Naive B cell (primary cell): ENCODE measurements around the gene CDKN2C. TPM values are rescaled to one million over a fixed set of nuclear protein-coding genes. Genes with fewer than 3 reads are reported as not detected.
"Not testable (repeated sequence)": the region's sequence is repeated elsewhere in the genome, so short reads cannot be mapped to it uniquely, and the experiment has no call there.

ENCODE experiments used
- ATAC-seq, 2 donors: fragments of 150-1000 bp; cut with Tn5 transposase; 2 replicates each; pipeline ENCODE4 v1.10.0; 2021; ENCODE audit warnings: low read depth in 2 of 2, mild to moderate bottlenecking in 2 of 2, moderate library complexity in 2 of 2
- DNase-seq: peaks from one replicate; pipeline ENCODE4 v3.0.0; 2022
- H3K27ac Mint-ChIP-seq, 6 donors: one replicate each; pipeline ENCODE4 v1.8.0; 2020 to 2022; ENCODE audit warnings: mild to moderate bottlenecking in 6 of 6, mixed read lengths in 6 of 6, moderate library complexity in 5 of 6, inconsistent platforms in 2 of 6
- H3K27me3 Mint-ChIP-seq, 3 donors: one replicate each; pipeline ENCODE4 v1.8.0; 2021 to 2022; ENCODE audit warnings: mixed read lengths in 3 of 3, mild to moderate bottlenecking in 1 of 3
- H3K36me3 Mint-ChIP-seq, 2 donors: one replicate each; pipeline ENCODE4 v1.8.0; 2020 to 2022; ENCODE audit warnings: mixed read lengths in 2 of 2, inconsistent platforms in 1 of 2, mild to moderate bottlenecking in 1 of 2
- H3K4me1 Mint-ChIP-seq, 3 donors: one replicate each; pipeline ENCODE4 v1.8.0; 2020 to 2022; ENCODE audit warnings: mixed read lengths in 3 of 3, inconsistent platforms in 1 of 3, mild to moderate bottlenecking in 1 of 3, moderate library complexity in 1 of 3
- H3K4me3 Mint-ChIP-seq, 8 donors: one replicate each; pipeline ENCODE4 v1.8.0; 2020 to 2022; ENCODE audit warnings: mild to moderate bottlenecking in 8 of 8, mixed read lengths in 8 of 8, moderate library complexity in 8 of 8, inconsistent platforms in 2 of 8
- H3K9me3 Mint-ChIP-seq, 7 donors: one replicate each; pipeline ENCODE4 v1.8.0; 2020 to 2022; ENCODE audit warnings: mixed read lengths in 7 of 7, mild to moderate bottlenecking in 5 of 7, inconsistent platforms in 2 of 7, moderate library complexity in 1 of 7
- polyA plus RNA-seq, 6 donors: library from polyadenylated mRNA; unstranded; fragments of 300-500 nt; fragmentation: Illumina TruSeq; gene quantifications; one replicate each; pipeline ENCODE4 v1.2.3, GENCODE V29; 2021; ENCODE audit warnings: low read depth in 6 of 6

Gene CDKN2C
- polyA plus RNA-seq = 1 to 10 TPM in 3 of 6 donors, under 1 TPM in 2, not detected in 1; 0.57 to 1.1 (median 1.1) TPM

DNA sequence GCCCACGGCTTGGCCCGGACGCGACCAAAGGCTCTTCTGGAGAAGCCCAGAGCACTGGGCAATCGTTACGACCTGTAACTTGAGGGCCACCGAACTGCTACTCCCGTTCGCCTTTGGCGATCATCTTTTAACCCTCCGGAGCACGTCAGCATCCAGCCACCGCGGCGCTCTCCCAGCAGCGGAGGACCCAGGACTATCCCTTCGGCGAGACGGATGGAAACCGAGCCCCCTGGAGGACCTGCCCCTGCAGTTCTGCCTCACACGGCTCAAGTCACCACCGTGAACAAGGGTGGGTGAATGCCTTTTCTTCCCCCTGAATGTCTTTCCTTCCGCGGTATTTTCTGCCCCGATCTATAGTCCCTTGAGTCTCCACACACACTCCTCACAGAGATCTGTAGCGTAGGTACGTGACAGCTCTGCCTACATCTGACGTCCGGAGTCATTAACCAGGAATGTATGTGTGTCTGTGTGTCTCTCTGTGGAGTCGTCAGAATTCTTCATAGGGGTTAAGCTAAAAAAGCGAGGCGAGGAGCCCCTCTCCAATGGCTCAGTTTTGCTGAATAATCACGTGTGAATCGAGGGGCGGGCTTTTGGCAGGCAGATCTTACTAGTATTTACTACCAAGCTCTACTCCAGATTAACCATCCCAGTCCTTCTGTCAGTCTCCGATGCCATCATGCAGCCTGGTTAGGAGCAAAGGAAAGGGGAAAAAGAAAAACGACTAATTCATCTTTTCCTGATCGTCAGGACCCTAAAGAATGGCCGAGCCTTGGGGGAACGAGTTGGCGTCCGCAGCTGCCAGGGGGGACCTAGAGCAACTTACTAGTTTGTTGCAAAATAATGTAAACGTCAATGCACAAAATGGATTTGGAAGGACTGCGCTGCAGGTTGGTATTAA, at the start of gene CDKN2C:
Gene CDKN2C (plus strand): TSS at position 635 of the 898 bp plus-strand sequence. CDS start 124 bp downstream, at position 759.
- Mint-ChIP-seq H3K27ac (peak within 1 kb of the TSS in 5 of 6 donors; percentile 51 to 95 (median 87)), H3K36me3 (no peaks in the 10 kb centered on the region), H3K27me3 (peaks cover 14 to 29% (median 20%) of the 10 kb centered on the region in 3 donors), H3K4me3 (peak within 1 kb of the TSS; percentile 86 to 99 (median 96)), H3K4me1 (peaks cover 18 to 25% (median 21%) of the 10 kb centered on the region in 3 donors), H3K9me3 (no peaks in the 10 kb centered on the region)
- DNase-seq = peak; percentile 48
- ATAC-seq = peak; percentile 7 to 9

- Mint-ChIP-seq H3K27me3 (no peaks in the 10 kb centered on the region), H3K4me1 (peaks cover 26 to 40% (median 33%) of the 10 kb centered on the region in 3 donors), H3K36me3 (peaks cover 13 to 21% of the 10 kb centered on the region in 2 donors), H3K4me3 (no peak overlapping the region), H3K9me3 (peaks cover 3 to 19% (median 11%) of the 10 kb centered on the region in 7 donors), H3K27ac (peak overlapping the region in 2 of 6 donors; percentile 52 to 63)
- no peak for ATAC-seq
- DNase-seq = no peak
Measured at GRCh38 chr1:50920409-50920808, 49.6 kb upstream of the CDKN2C start.

DNA sequence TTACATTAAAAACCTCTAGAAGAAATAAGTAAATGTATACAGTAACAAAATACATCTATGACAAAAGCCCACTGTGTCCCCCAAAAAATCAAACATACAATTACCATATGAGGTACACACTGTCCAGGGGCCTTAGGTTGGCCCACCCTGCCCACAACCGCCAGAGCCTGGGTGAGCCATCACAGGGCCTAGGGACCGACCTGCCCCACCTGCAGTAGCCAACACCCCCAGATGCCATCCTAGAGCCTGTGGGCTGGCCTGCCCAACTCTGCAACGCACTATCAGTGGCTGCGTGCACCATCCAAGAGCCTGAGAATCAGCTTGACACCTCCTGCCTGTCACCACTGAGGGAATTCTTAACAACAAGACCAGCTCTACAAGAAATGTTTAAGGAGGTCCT, 49.0 kb upstream of the CDKN2C start:
- no peak overlapping the region for H3K27ac Mint-ChIP-seq
- H3K4me1 Mint-ChIP-seq = peaks cover 28 to 35% (median 32%) of the 10 kb centered on the region in 3 donors
- no peak overlapping the region for H3K4me3 Mint-ChIP-seq
- ATAC-seq (no peak), DNase-seq (no peak)
- H3K9me3 Mint-ChIP-seq = peaks cover 3 to 19% (median 11%) of the 10 kb centered on the region in 7 donors
- H3K36me3 Mint-ChIP-seq = peaks cover 13 to 21% of the 10 kb centered on the region in 2 donors
- no peaks in the 10 kb centered on the region for H3K27me3 Mint-ChIP-seq

GRCh38 chr1:50923564-50923963, 46.5 kb upstream of the CDKN2C start:
- no peak overlapping the region for H3K4me3 Mint-ChIP-seq
- no peak overlapping the region for H3K27ac Mint-ChIP-seq
- DNase-seq (no peak), ATAC-seq (no peak)
- peaks cover 13 to 21% of the 10 kb centered on the region in 2 donors for H3K36me3 Mint-ChIP-seq
- H3K4me1 Mint-ChIP-seq = peaks cover 15 to 18% (median 17%) of the 10 kb centered on the region in 3 donors
- no peaks in the 10 kb centered on the region for H3K27me3 Mint-ChIP-seq
- H3K9me3 Mint-ChIP-seq = peaks cover 3 to 19% (median 11%) of the 10 kb centered on the region in 7 donors

GRCh38 chr1:50929376-50929958, 40.6 kb upstream of the CDKN2C start:
- Mint-ChIP-seq H3K27ac (no peak overlapping the region), H3K27me3 (no peaks in the 10 kb centered on the region), H3K4me3 (no peak overlapping the region), H3K4me1 (peaks cover 9 to 38% (median 21%) of the 10 kb centered on the region in 3 donors), H3K9me3 (peaks cover 0 to 7% (median 4%) of the 10 kb centered on the region in 7 donors), H3K36me3 (peaks cover 3 to 5% of the 10 kb centered on the region in 2 donors)
- DNase-seq = peak; percentile 6
- ATAC-seq = no peak

GRCh38 chr1:50930193-50930592, 39.9 kb upstream of the CDKN2C start:
- H3K27ac Mint-ChIP-seq = peak overlapping the region in 1 of 6 donors; percentile 51
- no peak overlapping the region for H3K4me3 Mint-ChIP-seq

DNA sequence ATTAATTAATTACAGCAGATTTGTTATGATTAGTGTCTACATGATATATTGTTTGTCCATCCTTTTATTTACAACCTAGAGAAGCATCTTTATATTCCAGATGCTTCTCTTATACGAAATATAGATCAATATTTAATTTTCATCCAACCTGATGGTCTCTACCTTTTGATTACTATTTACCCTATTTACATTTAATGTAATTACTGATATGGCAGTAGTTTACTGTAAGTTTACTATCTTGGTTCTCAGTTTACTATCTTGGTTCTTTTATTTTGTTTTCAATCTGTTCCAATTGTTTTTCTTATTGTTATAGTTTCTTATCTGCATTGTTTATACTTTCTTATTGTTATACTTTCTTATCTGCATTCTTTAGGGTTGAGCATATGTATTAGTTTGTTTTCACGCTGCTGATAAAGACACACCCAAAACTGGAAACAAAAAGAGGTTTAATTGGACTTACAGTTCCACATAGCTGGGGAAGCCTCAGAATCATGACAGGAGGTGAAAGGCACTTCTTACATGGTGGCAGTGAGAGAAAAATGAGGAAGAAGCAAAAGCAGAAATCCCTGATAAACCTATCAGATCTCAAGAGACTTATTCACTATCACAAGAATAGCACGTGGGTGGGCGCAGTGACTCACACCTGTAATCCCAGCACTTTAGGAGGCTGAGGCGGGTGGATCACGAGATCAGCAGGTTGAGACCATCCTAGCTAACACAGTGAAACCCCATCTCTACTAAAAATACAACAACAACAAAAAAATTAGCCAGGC, 38.9 kb upstream of the CDKN2C start:
- peaks cover 0 to 7% (median 3%) of the 10 kb centered on the region in 7 donors for H3K9me3 Mint-ChIP-seq

More at GRCh38 chr1:50930193-50930592, 39.9 kb upstream of the CDKN2C start:
- Mint-ChIP-seq H3K27me3 (no peaks in the 10 kb centered on the region), H3K36me3 (peaks cover 0 to 4% of the 10 kb centered on the region in 2 donors), H3K4me1 (peaks cover 9 to 31% (median 16%) of the 10 kb centered on the region in 3 donors), H3K9me3 (peaks cover 0 to 7% (median 3%) of the 10 kb centered on the region in 7 donors)
- DNase-seq = no peak
- no peak for ATAC-seq

GRCh38 chr1:50932043-50932442, 38.0 kb upstream of the CDKN2C start:
- DNase-seq, H3K4me3 Mint-ChIP-seq, H3K27me3 Mint-ChIP-seq, ATAC-seq, H3K9me3 Mint-ChIP-seq, H3K36me3 Mint-ChIP-seq: not testable (repeated sequence)
- Mint-ChIP-seq H3K4me1 (peaks cover 20 to 34% (median 28%) of the 10 kb centered on the region in 3 donors), H3K27ac (peak overlapping the region in 1 of 6 donors; percentile 21)

More for the DNA sequence above, 38.9 kb upstream of the CDKN2C start:
- peaks cover 0 to 4% of the 10 kb centered on the region in 2 donors for H3K36me3 Mint-ChIP-seq
- peaks cover 14 to 28% (median 19%) of the 10 kb centered on the region in 3 donors for H3K4me1 Mint-ChIP-seq
- ATAC-seq = no peak
- H3K4me3 Mint-ChIP-seq = no peak overlapping the region
- peak overlapping the region in 2 of 6 donors; percentile 65 to 80 for H3K27ac Mint-ChIP-seq
- H3K27me3 Mint-ChIP-seq = no peaks in the 10 kb centered on the region
- DNase-seq = no peak

- not testable (repeated sequence) for H3K36me3 Mint-ChIP-seq, H3K4me3 Mint-ChIP-seq, H3K9me3 Mint-ChIP-seq, DNase-seq, ATAC-seq, H3K27me3 Mint-ChIP-seq
- peak overlapping the region in 2 of 6 donors; percentile 39 to 57 for H3K27ac Mint-ChIP-seq
- H3K4me1 Mint-ChIP-seq = peaks cover 22 to 37% (median 34%) of the 10 kb centered on the region in 3 donors
Measured at GRCh38 chr1:50933770-50934169, 36.3 kb upstream of the CDKN2C start.

DNA sequence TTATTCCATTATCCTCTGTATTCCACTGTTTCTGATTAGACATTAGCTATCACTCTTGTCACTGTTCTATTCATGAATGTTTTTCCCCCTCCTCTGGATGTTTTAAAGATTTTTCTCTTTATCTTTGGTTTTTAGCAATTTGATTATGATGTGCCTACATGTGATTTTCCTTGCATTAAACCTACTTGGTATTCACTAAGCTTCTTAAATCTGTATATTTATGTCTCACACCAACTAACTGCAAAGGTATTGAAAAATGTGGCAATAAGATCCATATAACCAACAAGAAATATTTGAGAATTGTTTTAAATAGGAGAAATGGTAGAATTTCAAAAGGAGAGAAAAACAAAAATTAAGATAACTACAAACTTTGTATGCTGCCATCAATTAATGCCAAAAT, 35.2 kb upstream of the CDKN2C start:
- no peak overlapping the region for H3K27ac Mint-ChIP-seq
- ATAC-seq (no peak), DNase-seq (no peak)
- peaks cover 0 to 4% of the 10 kb centered on the region in 2 donors for H3K36me3 Mint-ChIP-seq
- peaks cover 24 to 37% (median 34%) of the 10 kb centered on the region in 3 donors for H3K4me1 Mint-ChIP-seq
- H3K4me3 Mint-ChIP-seq = no peak overlapping the region
- H3K9me3 Mint-ChIP-seq = peaks cover 0 to 7% (median 3%) of the 10 kb centered on the region in 7 donors
- H3K27me3 Mint-ChIP-seq = no peaks in the 10 kb centered on the region

DNA sequence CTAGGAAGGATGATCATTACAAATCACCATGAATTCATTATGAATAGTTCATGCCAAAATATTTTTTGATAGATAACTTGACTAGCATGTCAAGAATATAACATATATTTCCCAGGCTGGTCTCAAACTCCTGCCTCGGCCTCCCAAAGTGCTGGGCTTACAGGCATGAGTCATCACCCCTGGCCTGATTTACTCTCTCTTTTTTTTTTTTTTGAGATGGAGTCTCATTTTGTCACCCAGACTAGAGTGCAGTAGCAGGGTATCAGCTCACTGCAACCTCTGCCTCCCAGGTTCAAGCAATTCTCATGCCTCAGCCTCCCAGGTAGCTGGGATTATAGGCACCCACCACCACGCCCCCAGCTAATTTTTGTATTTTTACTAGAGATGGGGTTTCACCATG, 34.8 kb upstream of the CDKN2C start:
- not testable (repeated sequence) for H3K27ac Mint-ChIP-seq, H3K36me3 Mint-ChIP-seq, DNase-seq, H3K9me3 Mint-ChIP-seq, H3K27me3 Mint-ChIP-seq, ATAC-seq, H3K4me3 Mint-ChIP-seq
- peaks cover 24 to 34% (median 33%) of the 10 kb centered on the region in 3 donors for H3K4me1 Mint-ChIP-seq

GRCh38 chr1:50936321-50936720, 33.7 kb upstream of the CDKN2C start:
- H3K4me1 Mint-ChIP-seq = peaks cover 23 to 36% (median 33%) of the 10 kb centered on the region in 3 donors
- no peak for ATAC-seq

GRCh38 chr1:50940291-50940690, 29.8 kb upstream of the CDKN2C start:
- H3K36me3 Mint-ChIP-seq = peaks cover 0 to 7% of the 10 kb centered on the region in 2 donors
- H3K9me3 Mint-ChIP-seq = no peaks in the 10 kb centered on the region

More at GRCh38 chr1:50936321-50936720, 33.7 kb upstream of the CDKN2C start:
- Mint-ChIP-seq H3K36me3 (peaks cover 0 to under 1% of the 10 kb centered on the region in 2 donors), H3K4me3 (no peak overlapping the region), H3K27me3 (no peaks in the 10 kb centered on the region), H3K27ac (peak overlapping the region in 2 of 6 donors; percentile 1 to 46), H3K9me3 (peaks cover 0 to 5% (median 1%) of the 10 kb centered on the region in 7 donors)
- no peak for DNase-seq

More at GRCh38 chr1:50940291-50940690, 29.8 kb upstream of the CDKN2C start:
- no peak overlapping the region for H3K4me3 Mint-ChIP-seq
- peaks cover 20 to 27% (median 20%) of the 10 kb centered on the region in 3 donors for H3K4me1 Mint-ChIP-seq
- DNase-seq = no peak
- no peaks in the 10 kb centered on the region for H3K27me3 Mint-ChIP-seq
- no peak overlapping the region for H3K27ac Mint-ChIP-seq
- no peak for ATAC-seq
